ENCODE data around the gene HPGDS. TPM values are rescaled to one million over a fixed set of nuclear protein-coding genes. Genes with fewer than 3 reads are reported as not detected.

The HPGDS gene
- total and polyA plus RNA-seq, 10 of the 15 experiments (the other 5 are each of a cell fraction or from before 2014, with no cell fraction given) = not detected

- no peak overlapping the region for H2AFZ ChIP-seq (ENCODE audit: control insufficient read depth, low read depth, low read length)
- intact Hi-C loops (cut with micrococcal nuclease; ENCODE audit: unreplicated experiment) = no loop called here
- ATAC-seq = no peak
- ChIA-PET POLR2A (no interaction called here), SMC1A (ENCODE audit: uncharacterized antibody, unreplicated experiment) (no interaction called here), RAD21 (ENCODE audit: unreplicated experiment) (no interaction called here), CTCF (interaction anchor here (0.6 to 0.9 kb wide), 3 partner anchors 8 to 376 kb away, joined by 3 to 5 read pairs (median 3); no protein-coding TSS in a partner anchor)
- H3K4me1 ChIP-seq (ENCODE audit: control insufficient read depth, insufficient read depth, low read length) = no peaks in the 10 kb centered on the region
- 98% methylated on average over 3 of the region's 3 CpGs for WGBS (ENCODE audit: insufficient coverage, insufficient replicate concordance, low lambda C conversion rate, missing lambda C conversion rate)
- no peak overlapping the region for H3K4me2 ChIP-seq (ENCODE audit: control insufficient read depth, insufficient read depth)
- no peaks in the 10 kb centered on the region for H3K9me3 ChIP-seq (replicated peaks; ENCODE audit: control insufficient read depth, insufficient read depth, low read length)
- no peak overlapping the region for H3K9ac ChIP-seq (ENCODE audit: control insufficient read depth, insufficient read depth, low read length)
- no TSS peak for BruUV-seq (replicated peaks)
- DNase-seq (ENCODE audit: low read depth, low spot score) = no peak
- no peaks in the 10 kb centered on the region for H3K27me3 ChIP-seq (replicated peaks in 1 of 2; ENCODE audit: control insufficient read depth in 2 of 2, insufficient read depth in 2 of 2, low read length in 1 of 2)
- no peaks in the 10 kb centered on the region for H3K79me2 ChIP-seq (ENCODE audit: control insufficient read depth, insufficient read depth, low read length)
- H3K36me3 ChIP-seq (ENCODE audit: control insufficient read depth in 2 of 2, insufficient read depth in 2 of 2, low read length in 1 of 2) = peaks cover 0 to 12% of the 10 kb centered on the region in 2 experiments
- FAIRE-seq = no peak
- TF ChIP-seq ZNF592 (IDR thresholded peaks at IDR 0.05) = no peak
- no peak for TF ChIP-seq ZNF622 (IDR thresholded peaks at IDR 0.05)
- peak; percentile 46; the same call in 1 of the 2 replicates for TF ChIP-seq PKNOX1 (IDR thresholded peaks at IDR 0.05)
- no peak overlapping the region for H3K4me3 ChIP-seq
- H4K20me1 ChIP-seq (ENCODE audit: control insufficient read depth, insufficient read depth) = no peaks in the 10 kb centered on the region
- no peak overlapping the region for H3K27ac ChIP-seq (ENCODE audit: control insufficient read depth, insufficient read depth)
- in situ Hi-C loops (cut with MboI) = no loop called here
These were observed 89.6 kb downstream of the HPGDS start for GRCh38 chr4:94253036-94253435.
